SU-DHL-6 (cell line): Measurements from ENCODE around the gene HTR3B.

Experiments
- H2AFZ ChIP-seq: fragments of 200-600 bp; sonication (generic); 2 replicates; pipeline ENCODE4 v1.6.1; 2014; ENCODE audit warnings: low read depth, mild to moderate bottlenecking, moderate library complexity, mixed read lengths, antibody characterized with exemption, low read length; ENCODE audit not compliant: severe bottlenecking
- H3F3A ChIP-seq: fragments of 200-600 bp; shearing (Covaris generic); 2 replicates; pipeline ENCODE4 v1.6.0; 2016; ENCODE audit warnings: antibody characterized with exemption, mild to moderate bottlenecking; ENCODE audit not compliant: insufficient read depth
- H3K27ac ChIP-seq: fragments of 200-600 bp; sonication (generic); 2 replicates; pipeline ENCODE4 v1.5.1; 2016; ENCODE audit warnings: low read depth, mild to moderate bottlenecking, low read length, moderate library complexity, mixed read lengths
- H3K27me3 ChIP-seq: fragments of 200-600 bp; sonication (generic), shearing (Covaris generic); 2 replicates; pipeline ENCODE4 v1.6.0; 2014; ENCODE audit warnings: mild to moderate bottlenecking, low read length
- H3K36me3 ChIP-seq: fragments of 200-600 bp; sonication (generic); 2 replicates; pipeline ENCODE4 v1.6.1; 2014; ENCODE audit warnings: mild to moderate bottlenecking, low read length, mixed read lengths
- H3K4me2 ChIP-seq: fragments of 300-600, 200-600 bp; shearing (Covaris generic), sonication (generic); 2 replicates; pipeline ENCODE4 v1.6.0; 2014; ENCODE audit warnings: low read length, low read depth, mild to moderate bottlenecking; ENCODE audit not compliant: poor library complexity, severe bottlenecking
- H3K4me3 ChIP-seq: fragments of 200-600 bp; sonication (generic); 2 replicates; pipeline ENCODE4 v1.5.1; 2014; ENCODE audit warnings: antibody characterized with exemption, low read length, mild to moderate bottlenecking, mixed read lengths; ENCODE audit not compliant: insufficient read depth, poor library complexity, severe bottlenecking
- H3K79me2 ChIP-seq: fragments of 200-600 bp; sonication (generic); 2 replicates; pipeline ENCODE4 v1.6.1; 2014; ENCODE audit warnings: mild to moderate bottlenecking, low read length, moderate library complexity; ENCODE audit not compliant: insufficient read depth
- H3K9ac ChIP-seq: fragments of 200-600 bp; sonication (generic); 2 replicates; pipeline ENCODE4 v1.7.0; 2014; ENCODE audit warnings: mild to moderate bottlenecking, low read length
- H3K9me2 ChIP-seq: fragments of 200-600 bp; sonication (generic); replicated peaks from 2 replicates; pipeline ENCODE4 v1.6.1; 2014; ENCODE audit warnings: low read length; ENCODE audit not compliant: insufficient read depth
- H3K9me3 ChIP-seq: fragments of 200-600 bp; sonication (generic); 2 replicates; pipeline ENCODE4 v1.6.1; 2014; ENCODE audit warnings: low read length, mixed read lengths; ENCODE audit not compliant: insufficient read depth
- H4K20me1 ChIP-seq: fragments of 200-600 bp; sonication (generic); 2 replicates; pipeline ENCODE4 v1.6.1; 2014; ENCODE audit warnings: low read depth, mild to moderate bottlenecking, antibody characterized with exemption, low read length, moderate library complexity, mixed read lengths
- EZH2phosphoT487 ChIP-seq: fragments of 200-600 bp; sonication (generic), shearing (Covaris generic); conservative IDR thresholded peaks from 2 replicates; pipeline ENCODE4 v1.6.1; 2018; ENCODE audit warnings: mild to moderate bottlenecking, antibody characterized with exemption, low read length, moderate library complexity, mixed read lengths
- TF ChIP-seq, protein P1 (sequence below): fragments of 200-600 bp; sonication (generic); IDR thresholded peaks from one replicate; pipeline ENCODE4 v1.5.1; 2017; ENCODE audit warnings: antibody characterized with exemption, mild to moderate bottlenecking, low read length, moderate library complexity; ENCODE audit not compliant: insufficient read depth, poor library complexity, severe bottlenecking

Gene HTR3B

DNA sequence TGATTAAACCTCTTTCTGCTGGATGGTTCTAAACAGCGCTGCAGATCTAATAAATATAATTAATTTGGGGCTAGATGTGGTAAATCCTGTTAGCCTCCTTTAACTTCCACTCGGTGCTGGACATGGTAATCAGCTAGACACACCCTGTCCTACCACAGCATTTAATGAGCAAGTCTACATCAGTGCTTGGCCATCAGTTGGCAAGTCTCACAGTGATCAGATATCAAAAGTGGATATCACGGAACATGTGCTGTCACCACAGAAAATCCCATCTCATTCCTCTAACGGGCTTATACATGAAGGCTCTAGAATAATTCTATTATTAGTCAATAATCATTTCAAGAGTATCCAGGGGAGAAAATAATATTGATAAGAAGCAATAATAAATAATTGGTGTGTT lies 23.6 kb upstream of the HTR3B start:
- H2AFZ ChIP-seq = no peak overlapping the region

DNA sequence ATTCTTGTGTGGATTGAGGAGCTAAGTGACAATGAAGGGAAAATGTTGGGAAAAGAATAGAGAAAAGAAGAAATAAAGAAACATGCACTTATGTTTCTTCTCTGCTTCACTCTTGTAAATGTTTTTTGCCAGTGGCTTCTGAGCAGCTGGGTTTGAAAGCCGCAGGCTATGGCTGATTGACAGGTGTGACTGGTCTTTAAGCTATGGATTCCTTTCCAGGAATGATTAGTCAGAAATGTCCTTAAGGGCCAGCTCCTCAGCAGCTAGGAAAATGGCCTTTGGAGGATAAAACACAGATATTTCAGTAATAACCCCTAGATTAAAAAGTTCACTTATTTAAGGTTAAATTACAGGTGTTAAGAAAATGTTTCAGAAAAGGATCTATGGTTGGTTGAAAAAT lies 22.7 kb upstream of the HTR3B start:
- Histone ChIP-seq H3K36me3 (no peaks in the 10 kb centered on the region), H3K9me2 (no peaks in the 10 kb centered on the region), H3F3A (0 out of 2 replicates have a peak, but pooled peaks cover 2% of the 10 kb centered on the region), H3K27me3 (no peaks in the 10 kb centered on the region), H3K4me3 (no peak overlapping the region), H3K9ac (no peak overlapping the region), H2AFZ (no peak overlapping the region), H3K4me2 (no peak overlapping the region), H4K20me1 (no peaks in the 10 kb centered on the region), H3K79me2 (no peaks in the 10 kb centered on the region), H3K27ac (no peak overlapping the region), H3K9me3 (no peaks in the 10 kb centered on the region)
- TF ChIP-seq, protein P1, sequence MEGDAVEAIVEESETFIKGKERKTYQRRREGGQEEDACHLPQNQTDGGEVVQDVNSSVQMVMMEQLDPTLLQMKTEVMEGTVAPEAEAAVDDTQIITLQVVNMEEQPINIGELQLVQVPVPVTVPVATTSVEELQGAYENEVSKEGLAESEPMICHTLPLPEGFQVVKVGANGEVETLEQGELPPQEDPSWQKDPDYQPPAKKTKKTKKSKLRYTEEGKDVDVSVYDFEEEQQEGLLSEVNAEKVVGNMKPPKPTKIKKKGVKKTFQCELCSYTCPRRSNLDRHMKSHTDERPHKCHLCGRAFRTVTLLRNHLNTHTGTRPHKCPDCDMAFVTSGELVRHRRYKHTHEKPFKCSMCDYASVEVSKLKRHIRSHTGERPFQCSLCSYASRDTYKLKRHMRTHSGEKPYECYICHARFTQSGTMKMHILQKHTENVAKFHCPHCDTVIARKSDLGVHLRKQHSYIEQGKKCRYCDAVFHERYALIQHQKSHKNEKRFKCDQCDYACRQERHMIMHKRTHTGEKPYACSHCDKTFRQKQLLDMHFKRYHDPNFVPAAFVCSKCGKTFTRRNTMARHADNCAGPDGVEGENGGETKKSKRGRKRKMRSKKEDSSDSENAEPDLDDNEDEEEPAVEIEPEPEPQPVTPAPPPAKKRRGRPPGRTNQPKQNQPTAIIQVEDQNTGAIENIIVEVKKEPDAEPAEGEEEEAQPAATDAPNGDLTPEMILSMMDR = no peak
- TF ChIP-seq EZH2phosphoT487 = no peak

More for the DNA sequence above, 23.6 kb upstream of the HTR3B start:
- H3K27ac ChIP-seq = no peak overlapping the region
- H3K27me3 ChIP-seq = no peaks in the 10 kb centered on the region
- no peaks in the 10 kb centered on the region for H3K36me3 ChIP-seq
- no peaks in the 10 kb centered on the region for H4K20me1 ChIP-seq
- H3K4me2 ChIP-seq = no peak overlapping the region
- no peak overlapping the region for H3K9ac ChIP-seq
- no peaks in the 10 kb centered on the region for H3K79me2 ChIP-seq
- H3K4me3 ChIP-seq = no peak overlapping the region
- no peak for TF ChIP-seq EZH2phosphoT487
- TF ChIP-seq, protein P1 = no peak
- no peaks in the 10 kb centered on the region for H3K9me3 ChIP-seq
- H3F3A ChIP-seq = 0 out of 2 replicates have a peak, but pooled peaks cover 4% of the 10 kb centered on the region
- H3K9me2 ChIP-seq = no peaks in the 10 kb centered on the region

DNA sequence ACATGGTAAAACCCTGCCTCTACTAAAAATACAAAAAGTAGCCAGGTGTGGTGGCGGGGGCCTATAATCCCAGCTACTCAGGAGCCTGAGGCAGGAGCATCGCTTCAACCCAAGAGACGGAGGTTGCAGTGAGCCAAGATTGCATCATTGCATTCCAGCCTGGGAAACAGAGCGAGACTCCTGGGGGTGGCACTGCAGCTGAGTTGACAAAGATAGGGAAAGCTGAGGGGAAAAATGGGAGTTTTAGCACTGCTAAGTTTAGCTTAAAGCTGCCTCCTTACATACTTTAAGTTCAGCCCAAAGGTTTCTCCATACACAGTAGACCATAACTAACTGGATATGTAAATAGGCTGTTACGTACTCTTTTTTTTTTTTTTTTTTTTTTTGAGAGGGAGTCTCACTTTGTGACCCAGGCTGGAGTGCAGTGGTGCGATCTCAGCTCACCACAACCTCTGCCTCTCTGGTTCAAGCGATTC lies 20.2 kb upstream of the HTR3B start:
- Histone ChIP-seq H3K36me3 (no peaks in the 10 kb centered on the region), H3K9ac (no peak overlapping the region), H3K4me3 (no peak overlapping the region), H3K4me2 (no peak overlapping the region), H3F3A (no peaks in the 10 kb centered on the region), H3K9me2 (no peaks in the 10 kb centered on the region), H3K27ac (no peak overlapping the region), H2AFZ (no peak overlapping the region), H4K20me1 (no peaks in the 10 kb centered on the region), H3K27me3 (no peaks in the 10 kb centered on the region), H3K9me3 (no peaks in the 10 kb centered on the region), H3K79me2 (no peaks in the 10 kb centered on the region)
- TF ChIP-seq EZH2phosphoT487 = no peak
- TF ChIP-seq, protein P1 = no peak
